Nephron (organoid): ENCODE results near the gene NAT14.
A peak's percentile ranks its signal among the peaks of the same experiment; 100 is the strongest.

Source experiments
- H3K27ac Mint-ChIP-seq, 3 experiments: 2 replicates each; pipeline ENCODE4 v1.8.0; 2020; ENCODE audit warnings: mixed read lengths in 3 of 3, mild to moderate bottlenecking in 2 of 3, moderate library complexity in 1 of 3
- H3K27me3 Mint-ChIP-seq: 2 replicates; pipeline ENCODE4 v1.8.0; 2021; ENCODE audit warnings: low read depth, mild to moderate bottlenecking, moderate library complexity, mixed read lengths
- H3K36me3 Mint-ChIP-seq: 2 replicates; pipeline ENCODE4 v1.8.0; 2020; ENCODE audit warnings: low read depth, mixed read lengths
- H3K4me1 Mint-ChIP-seq: 2 replicates; pipeline ENCODE4 v1.8.0; 2020; ENCODE audit warnings: mixed read lengths
- H3K4me3 Mint-ChIP-seq, 3 experiments: 2 replicates each; pipeline ENCODE4 v1.8.0; 2020; ENCODE audit warnings: mild to moderate bottlenecking in 3 of 3, mixed read lengths in 3 of 3, moderate library complexity in 2 of 3
- H3K9me3 Mint-ChIP-seq: 2 replicates; pipeline ENCODE4 v1.8.0; 2020; ENCODE audit warnings: mixed read lengths
- TF ChIP-seq, protein P1 (sequence below), 3 experiments: fragments of 200-600 bp; sonication (generic); IDR thresholded peaks; one replicate each; pipeline ENCODE4 v1.5.0; 2021; ENCODE audit warnings: antibody characterized with exemption in 3 of 3; ENCODE audit not compliant: unreplicated experiment in 3 of 3

NAT14 gene

DNA sequence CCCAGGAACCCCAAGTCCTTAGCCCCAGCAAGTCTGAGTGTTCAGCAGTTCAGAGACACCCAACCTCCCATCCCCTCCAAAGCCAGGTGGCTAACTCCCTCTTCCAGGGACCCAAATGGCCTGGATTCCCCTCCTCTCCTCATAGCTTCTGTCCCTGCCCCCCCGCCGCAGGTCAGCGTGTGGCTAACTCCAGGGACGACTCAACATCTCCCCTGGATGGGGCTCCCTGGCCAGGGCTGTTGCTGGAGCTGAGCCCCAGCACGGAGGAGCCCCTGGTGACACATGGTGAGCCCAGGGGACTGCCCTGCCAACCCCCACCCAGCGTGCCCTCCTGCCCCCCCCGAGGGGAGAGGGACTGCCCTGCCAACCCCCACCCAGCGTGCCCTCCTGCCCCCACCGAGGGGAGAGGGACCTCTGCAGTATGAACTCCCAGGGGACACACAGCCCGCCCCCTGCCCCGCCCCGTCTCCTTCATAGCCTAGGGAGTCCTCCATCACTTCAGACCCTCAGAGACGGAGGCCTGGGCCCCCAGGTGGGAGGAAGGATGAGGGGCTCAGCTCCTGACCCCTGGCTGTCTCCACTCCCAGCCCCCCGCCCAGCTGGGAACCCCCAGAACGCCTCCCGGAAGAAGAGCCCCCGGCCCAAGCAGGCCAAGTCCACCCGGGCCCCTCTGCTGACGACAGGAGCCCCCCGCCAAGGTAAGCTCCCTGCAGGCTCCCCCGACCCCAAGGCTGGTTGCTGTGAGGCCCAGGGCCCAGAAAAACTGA is 4.9 kb downstream of the NAT14 start:
- TF ChIP-seq, protein P1, sequence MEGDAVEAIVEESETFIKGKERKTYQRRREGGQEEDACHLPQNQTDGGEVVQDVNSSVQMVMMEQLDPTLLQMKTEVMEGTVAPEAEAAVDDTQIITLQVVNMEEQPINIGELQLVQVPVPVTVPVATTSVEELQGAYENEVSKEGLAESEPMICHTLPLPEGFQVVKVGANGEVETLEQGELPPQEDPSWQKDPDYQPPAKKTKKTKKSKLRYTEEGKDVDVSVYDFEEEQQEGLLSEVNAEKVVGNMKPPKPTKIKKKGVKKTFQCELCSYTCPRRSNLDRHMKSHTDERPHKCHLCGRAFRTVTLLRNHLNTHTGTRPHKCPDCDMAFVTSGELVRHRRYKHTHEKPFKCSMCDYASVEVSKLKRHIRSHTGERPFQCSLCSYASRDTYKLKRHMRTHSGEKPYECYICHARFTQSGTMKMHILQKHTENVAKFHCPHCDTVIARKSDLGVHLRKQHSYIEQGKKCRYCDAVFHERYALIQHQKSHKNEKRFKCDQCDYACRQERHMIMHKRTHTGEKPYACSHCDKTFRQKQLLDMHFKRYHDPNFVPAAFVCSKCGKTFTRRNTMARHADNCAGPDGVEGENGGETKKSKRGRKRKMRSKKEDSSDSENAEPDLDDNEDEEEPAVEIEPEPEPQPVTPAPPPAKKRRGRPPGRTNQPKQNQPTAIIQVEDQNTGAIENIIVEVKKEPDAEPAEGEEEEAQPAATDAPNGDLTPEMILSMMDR (IDR thresholded peaks at IDR 0.05; ENCODE audit: unreplicated experiment in 3 of 3) = no peak
- Mint-ChIP-seq H3K4me3 (no peak overlapping the region), H3K9me3 (no peaks in the 10 kb centered on the region), H3K36me3 (no peaks in the 10 kb centered on the region), H3K27ac (no peak overlapping the region), H3K4me1 (peaks cover 47% of the 10 kb centered on the region), H3K27me3 (no peaks in the 10 kb centered on the region)

DNA sequence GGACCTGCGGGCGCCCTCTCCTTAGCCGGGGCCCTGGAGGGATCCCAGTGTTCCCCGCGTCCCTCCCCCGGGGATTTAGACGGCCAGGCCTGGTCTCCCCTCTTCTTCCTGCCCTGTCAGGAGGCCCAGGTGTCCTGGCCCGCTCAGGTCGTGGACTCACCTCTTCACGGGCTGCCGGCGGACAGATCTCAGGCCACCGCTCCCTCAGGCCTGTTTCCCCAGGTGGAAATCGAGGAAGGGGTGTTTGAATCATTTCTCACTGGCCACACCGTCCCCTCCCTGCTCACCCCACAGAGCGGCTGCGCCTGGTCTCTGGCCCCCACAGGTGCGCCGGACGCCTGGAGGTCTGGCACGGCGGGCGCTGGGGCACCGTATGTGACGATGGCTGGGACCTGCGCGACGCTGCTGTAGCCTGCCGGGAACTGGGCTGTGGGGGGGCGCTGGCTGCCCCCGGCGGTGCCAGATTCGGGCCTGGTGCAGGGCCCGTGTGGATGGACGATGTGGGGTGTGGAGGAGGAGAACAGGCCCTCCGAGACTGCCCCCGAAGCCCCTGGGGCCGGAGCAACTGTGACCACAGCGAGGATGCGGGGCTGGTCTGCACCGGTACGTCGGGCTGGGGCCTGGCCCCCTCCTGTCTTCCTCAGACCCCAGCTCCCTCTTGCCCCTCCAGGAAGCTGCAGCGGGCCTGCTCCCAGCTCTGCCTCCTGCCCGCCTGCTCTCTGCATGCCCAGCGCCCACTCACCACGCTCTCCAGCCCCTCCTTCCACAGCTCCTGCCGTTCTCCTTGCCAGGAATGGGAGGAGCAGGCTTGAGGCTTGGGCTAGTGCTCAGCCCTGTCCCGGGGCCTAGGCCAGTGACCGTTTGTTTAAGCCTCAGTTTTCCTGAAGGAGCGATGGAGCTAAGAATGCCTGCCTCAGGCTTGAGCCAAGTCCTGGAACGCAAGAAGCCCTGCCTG is 5.8 kb downstream of the NAT14 start:
- no peaks in the 10 kb centered on the region for H3K36me3 Mint-ChIP-seq
- H3K4me1 Mint-ChIP-seq = peaks cover 43% of the 10 kb centered on the region
- no peaks in the 10 kb centered on the region for H3K27me3 Mint-ChIP-seq
- TF ChIP-seq, protein P1 (IDR thresholded peaks at IDR 0.05; ENCODE audit: unreplicated experiment in 3 of 3) = no peak
- H3K4me3 Mint-ChIP-seq = no peak overlapping the region
- H3K9me3 Mint-ChIP-seq = no peaks in the 10 kb centered on the region
- peak overlapping the region in 1 of 3 experiments; percentile 82 for H3K27ac Mint-ChIP-seq

DNA sequence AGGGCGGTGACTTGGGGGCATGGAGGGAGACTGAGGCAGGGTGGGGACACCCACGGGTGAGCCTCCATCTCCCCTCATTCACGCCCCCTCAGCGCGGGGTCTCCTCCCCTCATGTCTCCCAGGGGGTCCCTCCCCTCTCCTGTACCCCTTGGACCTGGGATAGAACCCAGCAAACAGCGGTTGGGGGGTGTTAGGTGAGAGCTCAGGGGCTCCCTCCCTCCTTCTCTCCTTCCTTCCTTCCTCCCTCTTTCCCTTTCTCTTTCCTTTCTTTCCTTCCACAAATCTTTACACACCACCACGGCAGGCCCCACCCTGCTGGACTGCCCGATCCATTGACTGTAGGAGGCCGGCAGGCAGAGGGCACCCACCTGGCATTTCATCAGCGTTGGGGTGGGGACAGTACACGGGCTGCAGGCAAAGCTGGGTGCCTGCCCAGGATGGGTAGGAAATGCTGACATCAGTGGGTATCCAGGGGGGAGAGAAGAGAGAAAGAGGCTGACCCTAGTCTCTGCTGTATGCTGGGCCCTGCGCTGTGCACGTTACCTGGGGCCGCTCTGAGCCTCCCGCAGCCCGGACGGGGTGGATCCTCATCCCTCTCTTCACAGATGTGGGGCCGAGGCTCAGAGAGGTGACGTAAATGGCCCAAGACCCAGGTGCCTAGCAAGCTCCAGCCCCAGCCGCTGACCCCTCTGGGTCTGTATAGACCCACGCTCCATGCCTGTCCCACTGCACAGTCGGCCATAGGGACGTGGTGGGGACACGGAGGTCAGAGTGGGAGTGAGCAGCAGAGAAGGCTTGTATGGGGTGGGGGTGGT is 6.8 kb downstream of the NAT14 start:
- H3K9me3 Mint-ChIP-seq = no peaks in the 10 kb centered on the region
- H3K27me3 Mint-ChIP-seq = no peaks in the 10 kb centered on the region
- peak overlapping the region in 1 of 3 experiments; percentile 11 for H3K4me3 Mint-ChIP-seq
- H3K27ac Mint-ChIP-seq = peak overlapping the region; percentile 46 to 82 (median 79)
- no peaks in the 10 kb centered on the region for H3K36me3 Mint-ChIP-seq
- H3K4me1 Mint-ChIP-seq = peaks cover 37% of the 10 kb centered on the region
- TF ChIP-seq, protein P1 (IDR thresholded peaks at IDR 0.05; ENCODE audit: unreplicated experiment in 3 of 3) = no peak

DNA sequence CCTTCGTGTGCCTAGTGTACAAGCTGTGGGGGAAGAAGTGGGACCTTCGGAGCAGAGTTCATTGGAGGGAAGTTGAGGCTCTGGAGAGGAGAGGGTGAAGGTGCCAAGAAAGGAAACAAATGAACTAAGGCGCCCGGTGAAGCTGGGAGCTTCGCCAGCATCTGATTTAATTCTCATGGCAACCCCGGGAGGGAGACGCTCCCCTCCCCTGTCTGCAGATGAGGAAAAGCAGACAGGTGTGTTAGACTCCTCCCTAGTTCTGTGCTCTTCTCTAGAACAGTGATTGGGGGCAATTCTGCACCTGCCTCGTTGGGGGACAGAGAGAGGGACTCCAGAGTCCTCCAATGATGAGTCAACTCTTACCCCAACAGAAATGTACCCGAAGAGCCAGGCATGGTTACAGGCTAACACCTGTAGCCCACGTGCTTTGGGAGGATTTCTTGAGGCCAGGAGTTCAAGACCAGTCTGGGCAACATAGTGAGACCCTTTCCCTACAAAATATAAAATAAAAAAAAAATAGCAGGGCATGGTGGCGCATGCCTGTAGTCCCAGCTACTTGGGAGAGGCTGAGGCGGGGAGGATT is 7.5 kb downstream of the NAT14 start:
- Mint-ChIP-seq H3K27ac (peak overlapping the region; percentile 46 to 82 (median 79)), H3K27me3 (no peaks in the 10 kb centered on the region), H3K9me3 (no peaks in the 10 kb centered on the region), H3K4me1 (peaks cover 36% of the 10 kb centered on the region), H3K36me3 (no peaks in the 10 kb centered on the region), H3K4me3 (peak overlapping the region in 1 of 3 experiments; percentile 11)
- TF ChIP-seq, protein P1 (IDR thresholded peaks at IDR 0.05; ENCODE audit: unreplicated experiment in 3 of 3) = no peak

DNA sequence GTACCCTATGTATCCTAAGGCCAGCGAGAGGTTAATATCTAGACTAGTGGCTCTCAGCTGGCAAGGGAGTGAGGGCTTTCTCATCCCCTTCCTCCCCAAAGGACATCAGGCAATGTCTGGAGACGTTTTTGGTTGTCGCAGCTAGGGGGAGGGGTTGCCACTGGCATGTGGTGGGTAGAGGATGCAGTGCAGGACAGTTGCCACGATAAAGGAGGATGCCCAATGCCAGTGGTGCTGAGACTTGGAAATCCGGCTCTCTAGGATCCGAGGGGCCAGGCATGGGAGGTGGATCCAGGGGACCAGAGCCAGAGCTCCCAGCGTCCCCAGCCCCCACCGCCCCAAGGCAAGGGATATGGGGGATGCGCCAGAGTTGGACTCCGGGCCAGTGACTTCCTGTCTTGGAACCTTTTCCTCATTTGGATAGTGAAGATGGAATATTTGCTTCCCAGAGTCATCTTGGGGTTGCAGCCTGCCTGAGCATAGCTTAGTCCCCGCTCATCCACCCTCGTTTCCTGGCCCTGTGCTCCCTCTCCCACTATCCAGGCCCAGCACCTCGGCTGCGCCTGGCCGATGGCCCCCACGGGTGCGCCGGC is 8.2 kb downstream of the NAT14 start:
- peak overlapping the region; percentile 73 to 88 (median 82) for H3K27ac Mint-ChIP-seq
- H3K27me3 Mint-ChIP-seq = no peaks in the 10 kb centered on the region
- H3K4me1 Mint-ChIP-seq = peaks cover 32% of the 10 kb centered on the region
- peak overlapping the region; percentile 39 to 77 (median 68) for H3K4me3 Mint-ChIP-seq
- TF ChIP-seq, protein P1 (IDR thresholded peaks at IDR 0.05; ENCODE audit: unreplicated experiment in 3 of 3) = no peak
- H3K9me3 Mint-ChIP-seq = no peaks in the 10 kb centered on the region
- no peaks in the 10 kb centered on the region for H3K36me3 Mint-ChIP-seq
